Mesenchymal stem cell (in vitro differentiated cells and primary cell): ENCODE data around the gene POLN.

Experiments
- DNase-seq: peaks from one replicate; pipeline ENCODE4 v3.0.0-alpha.2; 2013
- H2AFZ ChIP-seq: one replicate; pipeline ENCODE4 v1.6.1; 2013; ENCODE audit warnings: low read depth, mild to moderate bottlenecking, control low read depth, inconsistent platforms, low read length, moderate library complexity
- H2AK5ac ChIP-seq: 2 replicates; pipeline ENCODE4 v1.6.1; 2013; ENCODE audit warnings: low read length, moderate library complexity, mild to moderate bottlenecking, inconsistent platforms; ENCODE audit not compliant: severe bottlenecking
- H2BK120ac ChIP-seq: one replicate; pipeline ENCODE4 v1.6.1; 2013; ENCODE audit warnings: low read depth, mild to moderate bottlenecking, inconsistent platforms, low read length, moderate library complexity
- H2BK12ac ChIP-seq, 2 experiments: one replicate each; pipeline ENCODE4 v1.6.1; 2013; ENCODE audit warnings: inconsistent platforms in 2 of 2, low read length in 2 of 2, mild to moderate bottlenecking in 2 of 2, moderate library complexity in 2 of 2, control low read depth in 1 of 2
- H2BK15ac ChIP-seq: one replicate; pipeline ENCODE4 v1.6.1; 2013; ENCODE audit warnings: mild to moderate bottlenecking, low read depth, inconsistent platforms; ENCODE audit not compliant: poor library complexity, severe bottlenecking
- H2BK5ac ChIP-seq: 2 replicates; pipeline ENCODE4 v1.6.1; 2013; ENCODE audit warnings: low read depth, mild to moderate bottlenecking, low read length, control low read depth, inconsistent platforms; ENCODE audit not compliant: poor library complexity, severe bottlenecking
- H3K14ac ChIP-seq, 2 experiments: one replicate each; pipeline ENCODE4 v1.6.1; 2013; ENCODE audit warnings: inconsistent platforms in 2 of 2, low read length in 2 of 2, control low read depth in 1 of 2, mild to moderate bottlenecking in 1 of 2, moderate library complexity in 1 of 2
- H3K18ac ChIP-seq, 2 experiments: one replicate each; pipeline ENCODE4 v1.6.1; 2013; ENCODE audit warnings: inconsistent platforms in 2 of 2, low read length in 2 of 2, control low read depth in 1 of 2, low read depth in 1 of 2, mild to moderate bottlenecking in 1 of 2
- H3K23ac ChIP-seq, 2 experiments: one replicate each; pipeline ENCODE4 v1.6.1; 2013; ENCODE audit warnings: inconsistent platforms in 2 of 2, low read length in 2 of 2, mild to moderate bottlenecking in 2 of 2, moderate library complexity in 2 of 2, control low read depth in 1 of 2
- H3K27ac ChIP-seq: 2 replicates; pipeline ENCODE4 v1.5.1; 2013; ENCODE audit warnings: mild to moderate bottlenecking, moderate library complexity, low read length, control low read depth, inconsistent platforms; ENCODE audit not compliant: poor library complexity, severe bottlenecking
- H3K27me3 ChIP-seq, 2 experiments: 2 replicates each; pipeline versions ENCODE4 v1.6.1 to v1.7.0; 2013; ENCODE audit warnings: low read length in 2 of 2, mild to moderate bottlenecking in 2 of 2, moderate library complexity in 2 of 2, control low read depth in 1 of 2, inconsistent platforms in 1 of 2; ENCODE audit not compliant: control insufficient read depth in 1 of 2, insufficient read depth in 1 of 2
- H3K36me3 ChIP-seq, 2 experiments: 2 replicates each; pipeline versions ENCODE4 v1.6.1 to v1.7.0; 2013; ENCODE audit warnings: low read length in 2 of 2, control low read depth in 1 of 2, inconsistent platforms in 1 of 2, low read depth in 1 of 2, mild to moderate bottlenecking in 1 of 2; ENCODE audit not compliant: insufficient read depth in 2 of 2, control insufficient read depth in 1 of 2
- H3K4ac ChIP-seq, 2 experiments: one replicate each; pipeline ENCODE4 v1.6.1; 2013; ENCODE audit warnings: inconsistent platforms in 2 of 2, low read length in 2 of 2, mild to moderate bottlenecking in 2 of 2, moderate library complexity in 2 of 2, control low read depth in 1 of 2, low read depth in 1 of 2
- H3K4me1 ChIP-seq: 2 replicates; pipeline ENCODE4 v1.6.1; 2013; ENCODE audit warnings: low read depth, low read length, control low read depth; ENCODE audit not compliant: control insufficient read depth, insufficient read depth
- H3K4me2 ChIP-seq: 2 replicates; pipeline ENCODE4 v1.6.1; 2013; ENCODE audit warnings: low read length, mild to moderate bottlenecking, inconsistent platforms; ENCODE audit not compliant: poor library complexity, severe bottlenecking
- H3K4me3 ChIP-seq, 2 experiments: 2 replicates each; pipeline versions ENCODE4 v1.5.1 to v1.7.0; 2013; ENCODE audit warnings: low read length in 2 of 2, mild to moderate bottlenecking in 2 of 2, control low read depth in 1 of 2, low read depth in 1 of 2; ENCODE audit not compliant: insufficient read depth in 1 of 2
- H3K79me1 ChIP-seq: replicated peaks from 2 replicates; pipeline ENCODE4 v1.6.1; 2013; ENCODE audit warnings: mild to moderate bottlenecking, control low read depth, low read length, inconsistent platforms; ENCODE audit not compliant: poor library complexity, severe bottlenecking
- H3K9ac ChIP-seq: 2 replicates; pipeline ENCODE4 v1.7.0; 2013; ENCODE audit warnings: mild to moderate bottlenecking, low read length, moderate library complexity
- H3K9me3 ChIP-seq: 2 replicates; pipeline ENCODE4 v1.7.0; 2013; ENCODE audit warnings: mild to moderate bottlenecking, low read length; ENCODE audit not compliant: control insufficient read depth
- H4K8ac ChIP-seq: one replicate; pipeline ENCODE4 v1.6.1; 2013; ENCODE audit warnings: inconsistent platforms, mild to moderate bottlenecking, low read length, moderate library complexity
- H4K91ac ChIP-seq: one replicate; pipeline ENCODE4 v1.6.1; 2013; ENCODE audit warnings: mild to moderate bottlenecking, low read length, inconsistent platforms
- WGBS: methylation state at CpG from one replicate; pipeline ENCODE4 v1.1.7; 2013; ENCODE audit warnings: mixed read lengths; 5-methylcytosine and 5-hydroxymethylcytosine counted together

POLN gene

DNA sequence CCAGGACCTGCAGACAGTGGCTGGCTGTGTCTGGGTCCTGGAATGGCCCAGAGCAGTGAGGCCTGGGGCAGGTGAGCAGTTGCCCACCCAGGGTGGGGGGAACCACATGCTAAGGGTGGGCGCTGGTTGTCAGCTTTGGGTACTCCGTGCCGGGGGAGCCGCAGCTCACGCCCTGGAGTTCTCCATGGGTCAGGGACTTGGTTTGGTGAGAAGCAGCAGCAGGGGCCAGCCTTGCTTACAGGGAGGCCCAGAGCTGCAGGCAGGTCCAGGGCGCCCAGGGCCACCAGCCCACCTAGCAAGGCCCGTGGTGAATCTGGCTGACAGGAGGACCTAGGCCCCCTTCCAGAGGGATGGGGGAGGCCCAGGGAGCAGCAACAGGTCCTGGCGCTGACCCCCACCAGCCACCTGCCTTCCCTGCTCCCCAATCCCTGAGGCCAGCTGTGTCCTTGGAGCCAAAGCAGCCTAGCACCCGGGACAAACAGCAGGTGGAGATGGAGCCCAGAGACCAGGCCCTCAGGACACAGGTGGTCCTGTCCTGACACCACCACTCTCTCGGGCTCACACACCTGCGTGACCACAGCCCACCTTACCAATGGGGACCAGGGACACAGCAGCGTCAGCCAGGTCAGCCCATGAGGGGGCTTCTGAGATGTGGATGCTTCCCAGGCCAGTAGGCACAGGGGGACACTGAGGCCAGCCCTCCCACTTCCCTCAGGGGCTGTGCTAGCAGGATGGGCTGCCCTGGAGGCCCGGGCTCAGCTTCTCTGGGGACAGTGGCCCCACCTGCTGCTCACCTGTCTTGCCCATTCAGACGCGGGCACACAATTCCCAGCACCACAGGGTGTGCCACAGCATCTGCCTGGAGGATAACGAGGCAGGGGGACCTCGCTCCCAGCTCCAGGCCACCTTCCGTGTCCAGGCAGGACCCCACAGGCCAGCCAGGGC is 16.4 kb upstream of the POLN start:
- 95% methylated on average over 18 of the region's 18 CpGs for WGBS
- H3K4me1 ChIP-seq = peaks cover 55% of the 10 kb centered on the region
- no peak overlapping the region for H2BK15ac ChIP-seq
- no peak for DNase-seq
- no peaks in the 10 kb centered on the region for H3K27me3 ChIP-seq
- H2BK5ac ChIP-seq = no peak overlapping the region
- H2AFZ ChIP-seq = no peak overlapping the region
- H3K18ac ChIP-seq = no peak overlapping the region
- no peak overlapping the region for H4K91ac ChIP-seq
- H3K4me2 ChIP-seq = no peak overlapping the region
- H3K9me3 ChIP-seq = no peaks in the 10 kb centered on the region
- H3K14ac ChIP-seq = no peak overlapping the region
- no peak overlapping the region for H3K4ac ChIP-seq
- peak overlapping the region; percentile 90 for H3K9ac ChIP-seq
- H3K4me3 ChIP-seq = no peak overlapping the region
- H3K36me3 ChIP-seq = peaks cover 31 to 68% of the 10 kb centered on the region in 2 experiments
- no peak overlapping the region for H2AK5ac ChIP-seq
- no peak overlapping the region for H2BK120ac ChIP-seq
- no peak overlapping the region for H3K27ac ChIP-seq
- H4K8ac ChIP-seq = no peak overlapping the region
- no peak overlapping the region for H2BK12ac ChIP-seq
- peak overlapping the region in 1 of 2 experiments; percentile 4 for H3K23ac ChIP-seq
- peaks cover 31% of the 10 kb centered on the region for H3K79me1 ChIP-seq

DNA sequence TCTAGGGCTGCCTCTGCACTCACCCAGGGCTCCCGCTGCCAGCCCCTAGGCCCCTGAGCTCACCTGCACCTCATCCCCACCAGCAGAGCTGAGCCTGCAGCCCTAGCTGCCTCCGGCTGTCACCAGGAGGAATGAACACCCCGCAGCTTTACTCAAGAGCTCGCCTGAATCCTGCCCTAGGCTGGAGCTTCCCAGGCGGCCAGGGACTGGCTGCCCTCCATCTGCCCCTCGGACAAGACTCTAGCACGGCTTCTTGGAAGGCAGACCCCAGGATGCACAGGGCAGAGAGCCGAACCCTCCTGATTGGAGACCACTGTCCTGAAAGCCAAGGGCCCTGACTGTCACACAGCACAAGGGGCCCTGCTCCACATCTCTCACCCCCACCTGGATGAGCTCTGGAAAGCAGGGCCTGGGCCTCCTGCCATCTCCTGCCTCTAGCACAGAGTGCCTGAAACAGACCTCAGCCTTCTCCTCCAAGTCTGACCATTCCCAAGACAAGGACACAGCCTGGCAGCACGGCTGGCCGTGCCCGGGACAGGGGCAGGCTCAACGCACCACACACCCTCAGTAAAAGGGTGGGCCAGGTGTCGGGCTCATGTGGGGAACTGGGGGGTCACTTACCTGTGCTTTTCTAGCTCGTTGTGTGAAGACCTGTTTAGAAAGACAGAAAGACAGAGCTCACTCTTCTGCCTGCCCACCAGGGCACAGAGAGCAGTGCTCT is 15.6 kb upstream of the POLN start:
- Histone ChIP-seq H3K36me3 (peaks cover 38 to 76% of the 10 kb centered on the region in 2 experiments), H3K18ac (no peak overlapping the region), H3K4me1 (peaks cover 49% of the 10 kb centered on the region), H3K27ac (no peak overlapping the region), H2AFZ (no peak overlapping the region), H3K4me3 (peak overlapping the region in 1 of 2 experiments; percentile 31), H2BK5ac (no peak overlapping the region), H2BK12ac (no peak overlapping the region), H3K4me2 (no peak overlapping the region), H2BK120ac (no peak overlapping the region), H3K23ac (peak overlapping the region in 1 of 2 experiments; percentile 4), H4K91ac (peak overlapping the region; percentile 55), H3K14ac (no peak overlapping the region), H2AK5ac (no peak overlapping the region), H3K9ac (no peak overlapping the region), H3K27me3 (no peaks in the 10 kb centered on the region), H3K79me1 (peaks cover 38% of the 10 kb centered on the region), H3K9me3 (no peaks in the 10 kb centered on the region), H4K8ac (no peak overlapping the region), H3K4ac (no peak overlapping the region), H2BK15ac (no peak overlapping the region)
- DNase-seq = no peak
- WGBS = 92% methylated on average over 14 of the region's 14 CpGs

DNA sequence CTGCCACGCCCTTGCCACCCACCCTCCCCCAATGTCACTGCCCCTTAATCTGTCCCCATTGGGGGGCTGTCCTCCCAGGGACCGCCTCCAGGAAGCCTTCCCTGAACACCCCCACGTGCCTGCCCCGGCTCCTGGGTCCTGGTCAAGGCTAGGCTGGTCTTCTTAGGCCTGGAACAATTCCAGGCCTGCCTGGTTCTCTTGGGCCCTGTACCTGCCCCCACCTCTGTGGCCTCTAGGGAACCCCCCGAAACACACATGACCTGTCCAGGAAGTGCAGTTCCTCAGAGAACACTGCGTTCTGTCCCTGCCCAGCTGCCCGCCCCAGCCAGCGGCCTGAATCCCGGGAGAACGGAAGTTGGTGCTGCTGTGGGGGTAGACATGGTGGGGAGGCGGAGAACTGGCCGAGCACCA is 14.9 kb upstream of the POLN start:
- Histone ChIP-seq H2BK15ac (no peak overlapping the region), H2BK12ac (no peak overlapping the region), H4K91ac (no peak overlapping the region), H2BK5ac (no peak overlapping the region), H2AK5ac (no peak overlapping the region), H3K4me3 (no peak overlapping the region), H2AFZ (no peak overlapping the region), H3K14ac (no peak overlapping the region), H4K8ac (no peak overlapping the region), H3K36me3 (peaks cover 43 to 84% of the 10 kb centered on the region in 2 experiments), H3K27ac (no peak overlapping the region), H3K9ac (no peak overlapping the region), H3K23ac (no peak overlapping the region), H3K9me3 (no peaks in the 10 kb centered on the region), H3K79me1 (peaks cover 44% of the 10 kb centered on the region), H3K4ac (no peak overlapping the region), H3K18ac (no peak overlapping the region), H2BK120ac (no peak overlapping the region), H3K4me1 (peaks cover 48% of the 10 kb centered on the region), H3K27me3 (no peaks in the 10 kb centered on the region), H3K4me2 (no peak overlapping the region)
- no peak for DNase-seq
- WGBS = 85% methylated on average over 12 of the region's 12 CpGs

DNA sequence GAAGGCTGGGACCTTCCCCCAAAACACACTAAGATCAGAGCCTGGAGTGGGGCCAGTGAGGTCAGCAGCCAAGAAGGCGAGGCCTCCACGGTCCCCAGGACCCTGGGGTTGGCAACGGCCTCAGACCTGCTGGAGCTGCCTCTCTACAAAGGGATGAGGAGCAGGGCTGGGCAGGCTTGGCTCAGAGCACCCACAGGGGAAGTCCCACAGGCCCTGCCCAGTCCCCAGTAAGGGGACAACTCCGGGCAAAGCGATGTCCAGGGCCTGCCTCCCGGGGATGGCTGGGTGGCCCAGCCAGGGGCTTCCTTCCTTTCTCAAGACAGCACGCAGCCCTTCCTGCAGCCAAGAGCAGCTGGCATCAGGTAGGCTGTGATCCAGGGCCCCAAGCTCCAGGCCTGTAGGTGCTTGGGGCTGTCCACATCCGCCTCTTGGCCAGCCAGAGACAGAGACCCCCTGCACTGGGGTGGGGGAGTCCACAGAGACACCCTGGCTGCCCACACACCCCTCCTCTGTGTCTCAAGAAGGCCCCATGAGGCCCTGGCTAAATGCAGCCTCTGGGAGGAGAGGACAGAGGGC is 14.3 kb upstream of the POLN start:
- no peak for DNase-seq
- Histone ChIP-seq H3K18ac (no peak overlapping the region), H3K9me3 (no peaks in the 10 kb centered on the region), H2BK5ac (no peak overlapping the region), H3K9ac (no peak overlapping the region), H2BK120ac (no peak overlapping the region), H2BK12ac (no peak overlapping the region), H2AK5ac (no peak overlapping the region), H3K4me2 (no peak overlapping the region), H3K4me1 (peaks cover 48% of the 10 kb centered on the region), H3K27me3 (no peaks in the 10 kb centered on the region), H3K23ac (no peak overlapping the region), H3K4ac (no peak overlapping the region), H4K8ac (no peak overlapping the region), H2BK15ac (no peak overlapping the region), H3K27ac (no peak overlapping the region), H3K14ac (no peak overlapping the region), H3K36me3 (peaks cover 46 to 89% of the 10 kb centered on the region in 2 experiments), H4K91ac (no peak overlapping the region), H3K4me3 (no peak overlapping the region), H2AFZ (no peak overlapping the region), H3K79me1 (peaks cover 49% of the 10 kb centered on the region)
- 92% methylated on average over 8 of the region's 8 CpGs for WGBS
